ENCODE data around the gene DCLK3. TPM values are rescaled to one million over a fixed set of nuclear protein-coding genes. Genes with fewer than 3 reads are reported as not detected.

Gene DCLK3
- polyA plus RNA-seq, 1 experiment, result not detected

- Histone ChIP-seq H3K27me3 (ENCODE audit: control insufficient read depth, insufficient read depth, low read length) (no peaks in the 10 kb centered on the region), H3K27ac (ENCODE audit: low read depth, low read length) (no peak overlapping the region), H3K4me3 (ENCODE audit: low read depth, low read length) (no peak overlapping the region), H3K9me3 (ENCODE audit: control insufficient read depth, insufficient read depth, low read length) (no peaks in the 10 kb centered on the region; the same call in 1 of the 2 replicates)
- ChIA-PET CTCF (interaction anchor here (0.5 to 1.5 kb wide), 3 partner anchors 16 to 796 kb away, joined by 3 to 4 read pairs (median 4); no protein-coding TSS in a partner anchor), POLR2A (no interaction called here)
- TF ChIP-seq CTCF (IDR thresholded peaks at IDR 0.05; ENCODE audit: low read depth, low read length), result no peak
- DNase-seq (ENCODE audit: low read depth, low spot score), result no peak
Observed at GRCh38 chr3:36705015-36705414, 59.3 kb downstream of the DCLK3 start.

- Histone ChIP-seq H3K9me3 (ENCODE audit: control insufficient read depth, insufficient read depth, low read length) (no peaks in the 10 kb centered on the region; the same call in 1 of the 2 replicates), H3K4me3 (ENCODE audit: low read depth, low read length) (no peak overlapping the region), H3K27me3 (ENCODE audit: control insufficient read depth, insufficient read depth, low read length) (no peaks in the 10 kb centered on the region), H3K27ac (ENCODE audit: low read depth, low read length) (no peak overlapping the region)
- CTCF ChIA-PET, result interaction anchor here (1.5 kb wide), 1 partner anchor 739 kb away, joined by 4 read pairs; no protein-coding TSS in a partner anchor
- DNase-seq (ENCODE audit: low read depth, low spot score), result no peak
- POLR2A ChIA-PET, result no interaction called here
- TF ChIP-seq CTCF (IDR thresholded peaks at IDR 0.05; ENCODE audit: low read depth, low read length), result no peak
Observed at GRCh38 chr3:36704280-36704679, 60.1 kb downstream of the DCLK3 start.

GRCh38 chr3:36701249-36701572 lies 63.1 kb downstream of the DCLK3 start:
- no peak for DNase-seq (ENCODE audit: low read depth, low spot score)
- CTCF ChIA-PET, result interaction anchor here (0.6 to 2.9 kb wide), 12 partner anchors 21 to 792 kb away, joined by 3 to 45 read pairs (median 4); no protein-coding TSS in a partner anchor
- TF ChIP-seq CTCF (IDR thresholded peaks at IDR 0.05; ENCODE audit: low read depth, low read length), result no peak
- POLR2A ChIA-PET, result no interaction called here
- Histone ChIP-seq H3K27ac (ENCODE audit: low read depth, low read length) (peak overlapping the region; percentile 3), H3K9me3 (ENCODE audit: control insufficient read depth, insufficient read depth, low read length) (no peaks in the 10 kb centered on the region; the same call in 1 of the 2 replicates), H3K27me3 (ENCODE audit: control insufficient read depth, insufficient read depth, low read length) (no peaks in the 10 kb centered on the region), H3K4me3 (ENCODE audit: low read depth, low read length) (no peak overlapping the region)

GRCh38 chr3:36700537-36701248 lies 63.7 kb downstream of the DCLK3 start:
- no peak overlapping the region for H3K27ac ChIP-seq (ENCODE audit: low read depth, low read length)
- ChIA-PET CTCF (interaction anchor here (0.5 to 2.9 kb wide), 17 partner anchors 21 to 1486 kb away, joined by 3 to 45 read pairs (median 4); no protein-coding TSS in a partner anchor), POLR2A (no interaction called here)
- H3K27me3 ChIP-seq (ENCODE audit: control insufficient read depth, insufficient read depth, low read length), result no peaks in the 10 kb centered on the region
- H3K9me3 ChIP-seq (ENCODE audit: control insufficient read depth, insufficient read depth, low read length), result no peaks in the 10 kb centered on the region; the same call in 1 of the 2 replicates
- DNase-seq (ENCODE audit: low read depth, low spot score), result peak; percentile 54
- peak; percentile 96 for TF ChIP-seq CTCF (IDR thresholded peaks at IDR 0.05; ENCODE audit: low read depth, low read length)
- no peak overlapping the region for H3K4me3 ChIP-seq (ENCODE audit: low read depth, low read length)

- ChIA-PET CTCF (no interaction called here), POLR2A (no interaction called here)
- Histone ChIP-seq H3K9me3 (ENCODE audit: control insufficient read depth, insufficient read depth, low read length) (peaks cover 5% of the 10 kb centered on the region), H3K27me3 (ENCODE audit: control insufficient read depth, insufficient read depth, low read length) (no peaks in the 10 kb centered on the region), H3K4me3 (ENCODE audit: low read depth, low read length) (no peak overlapping the region), H3K27ac (ENCODE audit: low read depth, low read length) (no peak overlapping the region)
- no peak for DNase-seq (ENCODE audit: low read depth, low spot score)
- TF ChIP-seq CTCF (IDR thresholded peaks at IDR 0.05; ENCODE audit: low read depth, low read length), result no peak
Observed at GRCh38 chr3:36698314-36698713, 66.0 kb downstream of the DCLK3 start.
